Body of pancreas (tissue), 4 donors: Measurements from ENCODE around the gene DNAJC28.

Experiments used
- POLR2A ChIP-seq, 3 donors: fragments of 450-650 bp; IDR thresholded peaks; one replicate each; pipeline ENCODE4 v1.6.1; 2016; ENCODE audit warnings: antibody characterized with exemption in 3 of 3, mild to moderate bottlenecking in 2 of 3
- TF ChIP-seq, protein P1 (sequence below), 7 experiments: fragments of 450-650 bp in 4 of 7; fragments of 200-600 bp in 3 of 7; sonication (generic) in 3 of 7; IDR thresholded peaks; one replicate each; pipeline ENCODE4 v1.5.1; 2016 to 2019; ENCODE audit warnings: antibody characterized with exemption in 7 of 7

DNA sequence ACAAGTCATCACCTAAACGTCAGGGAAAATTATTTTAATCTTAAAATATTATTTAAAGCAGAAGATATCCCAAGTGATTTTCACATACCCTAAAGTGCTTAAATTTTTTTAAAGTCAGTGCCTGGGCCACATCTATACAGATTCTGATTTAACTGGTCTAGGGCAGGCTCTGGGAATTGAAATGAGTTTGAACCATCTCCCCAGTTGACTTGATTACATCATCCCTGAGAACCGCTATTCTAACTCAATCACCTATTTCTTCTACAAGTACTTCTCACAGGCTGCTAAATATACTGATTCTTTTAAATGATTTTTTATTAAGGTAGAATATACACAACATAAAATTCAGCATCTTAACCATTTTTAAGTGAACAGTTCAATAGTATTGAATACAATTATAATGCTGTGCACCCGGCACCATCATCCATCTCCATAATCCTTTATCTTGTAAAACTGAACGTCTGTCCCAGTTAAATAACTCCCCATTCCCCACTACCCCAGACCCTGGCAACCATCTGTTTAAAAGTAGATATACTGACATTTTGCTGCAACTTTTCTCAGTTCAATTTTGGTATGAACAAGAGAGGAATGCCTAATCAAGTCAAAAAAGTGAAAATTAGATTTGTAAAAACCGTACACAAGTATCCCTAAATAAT, 30.9 kb upstream of the DNAJC28 start:
- TF ChIP-seq POLR2A (IDR thresholded peaks at IDR 0.05) = no peak
- TF ChIP-seq, protein P1, sequence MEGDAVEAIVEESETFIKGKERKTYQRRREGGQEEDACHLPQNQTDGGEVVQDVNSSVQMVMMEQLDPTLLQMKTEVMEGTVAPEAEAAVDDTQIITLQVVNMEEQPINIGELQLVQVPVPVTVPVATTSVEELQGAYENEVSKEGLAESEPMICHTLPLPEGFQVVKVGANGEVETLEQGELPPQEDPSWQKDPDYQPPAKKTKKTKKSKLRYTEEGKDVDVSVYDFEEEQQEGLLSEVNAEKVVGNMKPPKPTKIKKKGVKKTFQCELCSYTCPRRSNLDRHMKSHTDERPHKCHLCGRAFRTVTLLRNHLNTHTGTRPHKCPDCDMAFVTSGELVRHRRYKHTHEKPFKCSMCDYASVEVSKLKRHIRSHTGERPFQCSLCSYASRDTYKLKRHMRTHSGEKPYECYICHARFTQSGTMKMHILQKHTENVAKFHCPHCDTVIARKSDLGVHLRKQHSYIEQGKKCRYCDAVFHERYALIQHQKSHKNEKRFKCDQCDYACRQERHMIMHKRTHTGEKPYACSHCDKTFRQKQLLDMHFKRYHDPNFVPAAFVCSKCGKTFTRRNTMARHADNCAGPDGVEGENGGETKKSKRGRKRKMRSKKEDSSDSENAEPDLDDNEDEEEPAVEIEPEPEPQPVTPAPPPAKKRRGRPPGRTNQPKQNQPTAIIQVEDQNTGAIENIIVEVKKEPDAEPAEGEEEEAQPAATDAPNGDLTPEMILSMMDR (IDR thresholded peaks at IDR 0.05) = no peak
